Stimulated activated CD8-positive, alpha-beta memory T cell treated with anti-CD3 and anti-CD28 coated beads, Interleukin-12 subunit alpha, Interleukin-12 subunit beta, amount 100 ng/mL, for 1 hour (primary cell): ENCODE results near the gene CUL4A.

ENCODE experiments used
- DNase-seq: peaks from one replicate; pipeline ENCODE4 v3.0.0-alpha.2; 2020; ENCODE audit warnings: low read depth

Gene CUL4A

GRCh38 chr13:113179374-113180230 lies 29.8 kb upstream of the CUL4A start:
- no peak for DNase-seq

- DNase-seq = no peak
These were observed 27.4 kb upstream of the CUL4A start for GRCh38 chr13:113182046-113182445.

- DNase-seq = no peak
These were observed 25.8 kb upstream of the CUL4A start for GRCh38 chr13:113183450-113184129.

GRCh38 chr13:113184568-113185440 lies 24.6 kb upstream of the CUL4A start:
- no peak for DNase-seq

GRCh38 chr13:113186061-113186900 lies 23.1 kb upstream of the CUL4A start:
- DNase-seq = no peak

- no peak for DNase-seq
These were observed 22.1 kb upstream of the CUL4A start for GRCh38 chr13:113187263-113187669.

GRCh38 chr13:113187883-113188665 lies 21.3 kb upstream of the CUL4A start:
- DNase-seq = no peak

GRCh38 chr13:113190181-113190580 lies 19.2 kb upstream of the CUL4A start:
- DNase-seq = no peak

GRCh38 chr13:113192279-113192678 lies 17.1 kb upstream of the CUL4A start:
- no peak for DNase-seq

- DNase-seq = no peak
These were observed 16.5 kb upstream of the CUL4A start for GRCh38 chr13:113192902-113193301.

GRCh38 chr13:113195360-113195759 lies 14.1 kb upstream of the CUL4A start:
- DNase-seq = no peak

- DNase-seq = no peak
These were observed 12.3 kb upstream of the CUL4A start for GRCh38 chr13:113196970-113197737.

GRCh38 chr13:113201815-113202214 lies 7.6 kb upstream of the CUL4A start:
- no peak for DNase-seq

- no peak for DNase-seq
These were observed 6.5 kb upstream of the CUL4A start for GRCh38 chr13:113202912-113203311.

GRCh38 chr13:113203507-113204377 lies 5.7 kb upstream of the CUL4A start:
- no peak for DNase-seq

GRCh38 chr13:113204378-113204734 lies 5.1 kb upstream of the CUL4A start:
- DNase-seq = no peak

GRCh38 chr13:113205428-113205931 lies 3.9 kb upstream of the CUL4A start:
- no peak for DNase-seq

- DNase-seq = no peak
These were observed 2.0 kb upstream of the CUL4A start for GRCh38 chr13:113207460-113207859.

- no peak for DNase-seq
These were observed 1.5 kb upstream of the CUL4A start for GRCh38 chr13:113207890-113208420.
